ENCODE results near the gene ADD1.

Gene ADD1

DNA sequence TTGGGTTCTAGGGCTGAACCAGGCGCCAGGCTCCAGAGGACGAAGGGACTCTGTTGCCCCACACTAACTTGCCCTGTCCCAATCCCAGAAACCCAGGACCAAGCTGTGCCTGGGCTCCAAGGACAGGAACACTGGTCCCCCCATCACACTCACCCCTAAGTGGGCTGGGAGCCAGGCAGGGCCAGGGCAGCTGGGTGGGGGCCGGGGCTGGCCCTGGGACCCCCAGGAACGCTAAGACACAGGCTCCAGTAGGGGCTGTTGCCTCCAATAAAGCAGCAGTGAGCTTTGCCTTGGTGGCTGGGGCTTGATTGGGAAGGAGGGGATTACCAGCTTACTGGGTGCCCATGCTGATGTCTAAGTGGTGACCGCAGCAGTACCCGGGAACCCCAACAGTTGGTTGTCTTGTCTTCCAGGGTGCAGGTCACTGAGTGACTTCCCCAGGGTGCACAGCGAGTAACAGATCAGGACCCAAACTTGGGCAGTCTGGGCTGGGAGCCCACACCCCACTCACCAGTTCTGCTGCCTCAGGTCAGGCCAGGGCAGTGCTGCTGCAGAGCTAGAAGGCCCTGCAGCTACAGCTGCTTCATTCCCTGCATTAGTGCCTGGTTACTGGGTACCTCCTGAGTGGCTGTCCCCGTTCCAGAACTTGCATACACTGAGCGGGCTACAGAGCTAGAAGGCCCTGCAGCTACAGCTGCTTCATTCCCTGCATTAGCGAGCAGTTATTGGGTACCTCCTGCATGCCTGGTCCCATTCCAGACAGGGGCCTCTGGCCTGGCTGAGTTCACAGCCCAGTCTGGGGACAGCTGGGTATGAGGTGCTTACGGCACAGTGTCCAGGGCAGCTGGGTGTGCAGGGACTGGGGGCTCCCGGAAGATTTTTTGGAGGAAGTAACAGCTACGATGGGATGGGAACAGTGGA, 9.4 kb upstream of the ADD1 start:
- FAIRE-seq (no peak), DNase-seq (ENCODE audit: insufficient read length, low spot score) (no peak)
- TF ChIP-seq, protein P1, sequence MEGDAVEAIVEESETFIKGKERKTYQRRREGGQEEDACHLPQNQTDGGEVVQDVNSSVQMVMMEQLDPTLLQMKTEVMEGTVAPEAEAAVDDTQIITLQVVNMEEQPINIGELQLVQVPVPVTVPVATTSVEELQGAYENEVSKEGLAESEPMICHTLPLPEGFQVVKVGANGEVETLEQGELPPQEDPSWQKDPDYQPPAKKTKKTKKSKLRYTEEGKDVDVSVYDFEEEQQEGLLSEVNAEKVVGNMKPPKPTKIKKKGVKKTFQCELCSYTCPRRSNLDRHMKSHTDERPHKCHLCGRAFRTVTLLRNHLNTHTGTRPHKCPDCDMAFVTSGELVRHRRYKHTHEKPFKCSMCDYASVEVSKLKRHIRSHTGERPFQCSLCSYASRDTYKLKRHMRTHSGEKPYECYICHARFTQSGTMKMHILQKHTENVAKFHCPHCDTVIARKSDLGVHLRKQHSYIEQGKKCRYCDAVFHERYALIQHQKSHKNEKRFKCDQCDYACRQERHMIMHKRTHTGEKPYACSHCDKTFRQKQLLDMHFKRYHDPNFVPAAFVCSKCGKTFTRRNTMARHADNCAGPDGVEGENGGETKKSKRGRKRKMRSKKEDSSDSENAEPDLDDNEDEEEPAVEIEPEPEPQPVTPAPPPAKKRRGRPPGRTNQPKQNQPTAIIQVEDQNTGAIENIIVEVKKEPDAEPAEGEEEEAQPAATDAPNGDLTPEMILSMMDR (IDR thresholded peaks at IDR 0.05; ENCODE audit: insufficient read depth, missing control alignments): no peak

DNA sequence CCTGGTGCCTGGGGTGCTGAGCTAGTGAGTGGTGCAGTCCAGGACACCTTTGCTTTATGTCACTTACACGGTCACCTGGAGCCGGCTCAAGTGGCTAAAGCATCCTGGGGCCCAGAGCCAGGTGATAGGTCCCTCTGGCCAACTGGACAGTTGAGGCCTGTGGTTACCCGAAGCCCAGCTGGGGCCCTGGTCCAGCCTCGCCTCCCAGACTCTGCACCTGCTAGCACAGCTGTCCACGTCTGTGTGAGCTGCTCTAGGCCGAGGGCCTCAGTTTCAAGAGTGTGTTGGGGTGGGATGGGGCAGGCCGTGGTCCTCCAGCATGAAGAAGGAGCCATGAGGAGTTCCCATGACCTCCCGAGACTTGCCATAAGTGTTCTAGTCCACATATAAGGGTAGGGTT, 7.7 kb upstream of the ADD1 start:
- TF ChIP-seq, protein P1 (IDR thresholded peaks at IDR 0.05; ENCODE audit: insufficient read depth, missing control alignments): no peak
- FAIRE-seq: no peak

DNA sequence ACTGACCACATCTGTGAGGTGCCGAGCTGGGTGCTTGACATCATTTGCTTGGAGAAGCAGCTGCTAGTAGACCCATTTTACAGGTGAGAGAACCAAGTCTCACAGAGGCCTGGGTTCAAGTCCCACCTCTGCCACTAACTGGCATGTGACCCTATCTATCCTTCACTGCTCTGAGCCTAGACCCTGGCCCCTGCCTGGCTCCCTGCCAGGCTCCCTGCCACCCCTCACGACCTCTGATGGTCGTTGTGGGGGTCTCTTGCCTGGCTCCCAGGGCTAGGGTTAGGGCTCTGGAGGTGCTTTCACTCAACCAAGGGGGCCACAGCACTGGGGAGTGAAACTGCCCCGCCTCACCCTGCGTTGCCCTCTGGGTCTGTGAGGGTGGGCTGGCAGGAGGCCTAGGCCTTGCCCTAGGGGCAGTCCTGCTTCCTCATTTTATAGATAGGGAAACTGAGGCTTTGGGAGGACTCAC, 7.2 kb upstream of the ADD1 start:
- FAIRE-seq (no peak), DNase-seq (ENCODE audit: insufficient read length, low spot score) (no peak)
- TF ChIP-seq, protein P1 (IDR thresholded peaks at IDR 0.05; ENCODE audit: insufficient read depth, missing control alignments): no peak

More for the DNA sequence above, 7.7 kb upstream of the ADD1 start:
- DNase-seq (ENCODE audit: insufficient read length, low spot score): no peak

DNA sequence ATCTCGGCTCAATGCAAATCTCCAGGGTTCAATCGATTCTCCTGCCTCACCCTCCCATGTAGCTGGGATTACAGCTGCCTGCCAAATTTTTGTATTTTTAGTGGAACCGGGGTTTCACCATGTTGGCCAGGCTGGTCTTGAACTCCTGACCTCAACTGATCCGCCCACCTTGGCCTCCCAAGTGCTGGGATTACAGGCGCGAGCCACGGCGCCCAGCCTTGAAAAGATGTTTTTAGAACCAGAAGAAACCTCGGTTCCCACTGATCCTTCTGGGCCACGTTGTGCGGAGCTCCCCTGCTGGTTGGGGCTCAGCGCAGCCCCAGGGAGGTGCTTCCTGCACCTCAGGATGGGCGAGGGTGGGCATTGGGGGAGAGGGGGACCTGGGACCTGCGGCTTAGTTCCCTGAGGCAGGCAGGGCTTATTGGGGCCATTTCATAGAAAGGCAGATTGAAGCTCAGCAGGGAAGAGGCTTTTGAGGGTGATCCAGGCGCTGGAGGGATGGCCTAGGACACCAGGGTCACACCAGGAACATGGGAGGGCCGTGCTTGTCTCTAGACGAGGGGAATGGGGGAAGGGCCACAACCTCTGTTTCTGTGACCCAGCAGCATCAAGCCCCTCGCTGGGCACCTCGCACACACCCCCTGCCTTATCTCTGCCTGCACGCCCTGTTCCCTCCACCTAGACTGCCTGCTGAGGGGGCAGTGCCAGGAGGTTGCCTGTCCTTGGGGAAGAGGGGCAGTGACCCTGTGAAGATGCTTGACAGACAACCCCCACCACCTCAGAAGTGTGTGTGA, 6.3 kb upstream of the ADD1 start:
- TF ChIP-seq, protein P1 (IDR thresholded peaks at IDR 0.05; ENCODE audit: insufficient read depth, missing control alignments): no peak

DNA sequence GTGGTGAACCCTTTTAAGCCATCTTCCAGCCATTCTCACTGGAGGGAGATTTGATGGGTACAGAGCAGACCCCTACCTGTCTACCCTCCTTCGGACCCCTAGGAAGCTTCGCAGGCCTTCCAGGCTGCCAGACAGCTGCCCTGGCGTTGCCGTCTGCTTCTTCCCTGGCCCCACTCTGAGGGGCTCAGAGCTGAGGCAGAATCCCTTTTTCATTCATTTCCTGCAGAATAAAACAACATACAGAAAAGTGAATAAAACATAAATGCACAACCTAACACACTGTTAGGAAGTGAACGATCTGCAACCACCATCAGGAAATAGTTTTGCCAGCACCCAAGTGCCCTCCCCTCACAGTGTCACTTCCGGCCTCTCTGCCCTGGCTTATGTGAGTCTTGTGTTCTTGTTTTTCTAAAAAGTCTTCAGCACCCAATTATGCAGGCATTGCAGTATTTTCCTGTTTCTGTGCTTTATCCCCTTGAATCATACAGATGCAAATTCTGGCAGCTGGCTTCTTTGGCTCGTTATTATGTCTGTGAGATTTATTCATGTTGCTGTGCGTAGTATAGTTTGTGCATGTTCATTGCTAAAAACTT, 5.6 kb upstream of the ADD1 start:
- no peak for DNase-seq (ENCODE audit: insufficient read length, low spot score)
- no peak for FAIRE-seq
- TF ChIP-seq, protein P1 (IDR thresholded peaks at IDR 0.05; ENCODE audit: insufficient read depth, missing control alignments): no peak

More for the DNA sequence above, 6.3 kb upstream of the ADD1 start:
- no peak for FAIRE-seq
- peak; percentile 15 for DNase-seq (ENCODE audit: insufficient read length, low spot score)

DNA sequence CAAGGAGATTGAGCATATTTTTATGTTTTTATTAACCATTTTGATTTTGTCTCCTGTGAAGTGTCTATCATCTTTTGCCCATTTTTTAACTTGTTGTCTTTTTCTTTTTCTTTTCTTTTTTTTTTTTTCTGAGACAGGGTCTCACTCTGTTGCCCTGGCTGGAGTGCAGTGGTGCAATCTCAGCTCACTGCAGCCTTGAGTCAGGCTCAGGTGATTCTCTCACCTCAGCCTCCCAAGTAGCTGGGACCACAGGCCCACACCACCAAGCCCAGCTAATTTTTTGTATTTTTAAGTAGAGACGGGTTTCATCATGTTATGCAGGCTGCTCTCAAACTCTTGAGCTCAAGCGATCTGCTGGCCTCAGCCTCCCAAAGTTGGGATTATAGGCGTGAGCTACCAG, 4.6 kb upstream of the ADD1 start:
- FAIRE-seq: no peak
- TF ChIP-seq, protein P1 (IDR thresholded peaks at IDR 0.05; ENCODE audit: insufficient read depth, missing control alignments): no peak

More for the DNA sequence above, 4.6 kb upstream of the ADD1 start:
- no peak for DNase-seq (ENCODE audit: insufficient read length, low spot score)
